ENCODE measurements around the gene DLG2. TPM values are rescaled to one million over a fixed set of nuclear protein-coding genes. Genes with fewer than 3 reads are reported as not detected.

Gene DLG2
- total and polyA plus RNA-seq, 2 donors (not counting 3 experiments of a cell fraction or from before 2014, with no cell fraction given): 0.15 to 1.1 TPM

DNA sequence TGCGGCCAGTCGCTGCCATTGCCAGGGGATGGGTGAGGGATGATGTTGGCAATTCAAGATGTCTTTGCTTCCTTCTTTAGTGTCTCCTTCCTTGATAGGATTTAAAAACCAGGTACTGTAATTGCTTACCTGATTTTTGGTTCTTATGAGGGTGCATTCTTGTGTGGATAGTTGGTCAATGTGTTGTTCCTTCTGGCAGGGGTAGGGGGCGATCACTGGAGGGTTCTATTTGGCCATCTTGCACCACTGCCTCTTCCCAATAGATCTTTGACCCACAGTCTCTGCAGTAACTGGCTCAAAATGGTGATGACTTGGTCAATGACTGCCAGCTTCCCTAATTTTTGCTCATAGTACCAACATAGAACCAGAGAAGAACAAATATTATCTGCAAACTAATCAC is 680.1 kb downstream of the DLG2 start:
- no peaks in the 10 kb centered on the region for H3K79me2 ChIP-seq (ENCODE audit: control insufficient read depth, insufficient read depth, low read length)
- H2AFZ ChIP-seq (ENCODE audit: low read depth, low read length): no peak overlapping the region
- FAIRE-seq: no peak
- H3K9ac ChIP-seq (replicated peaks; ENCODE audit: extremely low read depth, insufficient read depth, low read length): no peak overlapping the region
- TF ChIP-seq GATA2 (IDR thresholded peaks at IDR 0.05; ENCODE audit: insufficient read depth, insufficient read length, low read depth, low read length) (no peak), MYC (IDR thresholded peaks at IDR 0.05; ENCODE audit: low read depth, low read length) (no peak), FOS (IDR thresholded peaks at IDR 0.05; ENCODE audit: borderline replicate concordance, insufficient read depth, low read length) (no peak), POLR2A (IDR thresholded peaks at IDR 0.05; ENCODE audit: low read depth, low read length) (no peak), POLR2AphosphoS5 (IDR thresholded peaks at IDR 0.05; ENCODE audit: insufficient read depth, low read depth, low read length) (no peak), JUN (IDR thresholded peaks at IDR 0.05; ENCODE audit: borderline replicate concordance, insufficient read depth, insufficient read length, low read depth) (no peak), EZH2 (IDR thresholded peaks at IDR 0.05; ENCODE audit: borderline replicate concordance, low read depth, low read length, severe bottlenecking) (no peak)
- TF ChIP-seq, protein P1, sequence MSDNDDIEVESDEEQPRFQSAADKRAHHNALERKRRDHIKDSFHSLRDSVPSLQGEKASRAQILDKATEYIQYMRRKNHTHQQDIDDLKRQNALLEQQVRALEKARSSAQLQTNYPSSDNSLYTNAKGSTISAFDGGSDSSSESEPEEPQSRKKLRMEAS (IDR thresholded peaks at IDR 0.05; ENCODE audit: insufficient read depth, insufficient read length): no peak
- TF ChIP-seq, protein P2, sequence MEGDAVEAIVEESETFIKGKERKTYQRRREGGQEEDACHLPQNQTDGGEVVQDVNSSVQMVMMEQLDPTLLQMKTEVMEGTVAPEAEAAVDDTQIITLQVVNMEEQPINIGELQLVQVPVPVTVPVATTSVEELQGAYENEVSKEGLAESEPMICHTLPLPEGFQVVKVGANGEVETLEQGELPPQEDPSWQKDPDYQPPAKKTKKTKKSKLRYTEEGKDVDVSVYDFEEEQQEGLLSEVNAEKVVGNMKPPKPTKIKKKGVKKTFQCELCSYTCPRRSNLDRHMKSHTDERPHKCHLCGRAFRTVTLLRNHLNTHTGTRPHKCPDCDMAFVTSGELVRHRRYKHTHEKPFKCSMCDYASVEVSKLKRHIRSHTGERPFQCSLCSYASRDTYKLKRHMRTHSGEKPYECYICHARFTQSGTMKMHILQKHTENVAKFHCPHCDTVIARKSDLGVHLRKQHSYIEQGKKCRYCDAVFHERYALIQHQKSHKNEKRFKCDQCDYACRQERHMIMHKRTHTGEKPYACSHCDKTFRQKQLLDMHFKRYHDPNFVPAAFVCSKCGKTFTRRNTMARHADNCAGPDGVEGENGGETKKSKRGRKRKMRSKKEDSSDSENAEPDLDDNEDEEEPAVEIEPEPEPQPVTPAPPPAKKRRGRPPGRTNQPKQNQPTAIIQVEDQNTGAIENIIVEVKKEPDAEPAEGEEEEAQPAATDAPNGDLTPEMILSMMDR (IDR thresholded peaks at IDR 0.05; ENCODE audit: extremely low read depth in 1 of 2, insufficient read depth in 1 of 2, low read depth in 1 of 2, low read length in 2 of 2): no peak
- CTCF ChIA-PET: no interaction called here
- no peak overlapping the region for H3K27ac ChIP-seq (ENCODE audit: insufficient read depth, low read depth, low read length)
- dilution Hi-C loops (cut with MboI; ENCODE audit: extremely low pct_ligation_motif_present, low sequenced_read_pairs): no loop called here
- H3K4me2 ChIP-seq (ENCODE audit: insufficient read depth, low read length): no peak overlapping the region
- no peaks in the 10 kb centered on the region for H4K20me1 ChIP-seq (replicated peaks; ENCODE audit: control insufficient read depth, extremely low read depth, insufficient read depth, low read length)
- intact Hi-C loops (cut with micrococcal nuclease): no loop called here
- H3K27me3 ChIP-seq (ENCODE audit: control insufficient read depth in 2 of 2, insufficient read depth in 2 of 2, low read length in 2 of 2): no peaks in the 10 kb centered on the region
- H3K36me3 ChIP-seq (ENCODE audit: control insufficient read depth in 2 of 2, extremely low read depth in 1 of 2, insufficient read depth in 2 of 2, low read length in 2 of 2): no peaks in the 10 kb centered on the region
- H3K9me3 ChIP-seq (replicated peaks; ENCODE audit: control insufficient read depth, insufficient read depth, low read length): peaks cover 7% of the 10 kb centered on the region
- H3K4me3 ChIP-seq (replicated peaks in 1 of 3; ENCODE audit: insufficient read depth in 1 of 3, low read depth in 1 of 3, low read length in 3 of 3): no peak overlapping the region
- H3K9me1 ChIP-seq (replicated peaks; ENCODE audit: control insufficient read depth, extremely low read depth, insufficient read depth, low read length): no peaks in the 10 kb centered on the region
- H3K4me1 ChIP-seq (ENCODE audit: control insufficient read depth, extremely low read depth, insufficient read depth, low read length): no peaks in the 10 kb centered on the region
- BruUV-seq (replicated peaks): no TSS peak
- POLR2A ChIA-PET: no interaction called here
- no peak for DNase-seq (ENCODE audit: low read depth, low spot score)
